GM19240 (cell line): ENCODE data around the gene CKB.
"Not testable (repeated sequence)": the region's sequence is repeated elsewhere in the genome, so short reads cannot be mapped to it uniquely, and the experiment has no call there.

ENCODE experiments used
- DNase-seq: peaks from one replicate; pipeline ENCODE4 v3.0.0; 2011; ENCODE audit warnings: low spot score; ENCODE audit not compliant: insufficient read length

The CKB gene

DNA sequence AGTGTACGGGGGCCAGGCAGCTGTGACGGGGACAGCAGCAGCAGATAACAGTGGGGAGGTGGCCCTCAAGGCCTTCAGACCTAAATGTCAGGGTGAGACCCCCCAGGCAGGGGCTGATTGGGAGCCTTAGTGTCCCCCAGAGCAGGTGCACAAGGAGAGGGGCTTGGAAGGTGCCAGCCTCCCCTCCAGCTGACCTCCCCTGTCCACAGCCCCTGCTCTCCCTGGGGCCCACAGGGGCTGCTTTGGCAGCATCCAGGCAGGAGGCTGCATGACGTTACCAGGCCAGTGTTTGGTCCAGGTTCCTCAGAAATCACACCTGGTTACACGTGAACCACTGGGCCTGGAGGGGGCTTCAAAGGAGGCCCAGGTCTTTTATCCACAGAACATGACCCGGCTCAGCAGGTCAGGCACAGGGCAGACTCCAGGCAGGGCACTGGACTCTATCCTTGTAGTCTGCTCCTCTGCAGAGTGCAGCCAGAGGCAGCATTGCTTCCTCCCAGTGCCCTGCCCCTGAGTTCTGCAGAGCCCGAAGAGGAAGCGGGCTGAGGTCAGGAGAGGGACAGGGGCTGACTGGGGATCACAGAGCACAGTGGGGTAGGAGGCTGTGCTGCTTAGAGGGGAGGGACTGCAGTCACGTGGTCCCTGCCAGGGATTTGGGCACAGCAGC, 3.8 kb upstream of the CKB start:
- no peak for DNase-seq

DNA sequence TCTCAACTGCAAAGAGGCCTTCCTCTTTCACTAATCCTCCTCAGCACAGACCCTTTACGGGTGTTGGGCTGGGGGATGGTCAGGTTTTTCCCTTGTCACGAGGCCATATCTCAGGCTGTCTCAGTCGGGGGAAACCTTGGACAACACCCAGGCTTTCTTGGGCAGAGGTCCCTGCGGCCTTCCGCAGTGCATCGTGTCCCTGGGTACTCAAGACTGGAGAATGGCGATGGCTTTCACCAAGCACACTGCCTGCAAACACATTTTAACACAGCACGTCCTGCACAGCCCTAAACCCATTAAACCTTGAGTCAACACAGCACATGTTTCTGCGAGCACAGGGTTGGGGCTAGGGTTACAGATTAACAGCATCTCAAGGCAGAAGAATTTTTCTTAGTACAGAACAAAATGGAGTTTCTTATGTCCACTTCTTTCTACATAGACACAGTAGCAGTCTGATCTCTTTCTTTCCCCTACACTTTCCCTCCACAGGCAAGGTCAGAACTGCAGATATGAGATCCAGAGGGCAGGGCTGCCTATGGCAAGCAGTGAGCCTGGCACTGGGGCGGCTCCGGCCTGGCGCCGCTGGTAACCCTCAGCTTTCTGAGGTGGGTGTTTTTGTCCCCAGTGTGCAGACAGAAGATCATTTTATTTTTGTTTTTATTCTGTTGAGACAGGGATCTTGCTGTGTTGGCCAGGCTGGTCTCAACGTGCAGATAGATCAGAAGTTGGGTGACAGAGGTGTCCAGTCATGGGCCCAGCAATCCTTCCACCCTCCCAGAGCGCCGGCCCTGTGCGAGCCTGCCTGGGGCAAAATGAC, 3.0 kb upstream of the CKB start:
- not testable (repeated sequence) for DNase-seq

DNA sequence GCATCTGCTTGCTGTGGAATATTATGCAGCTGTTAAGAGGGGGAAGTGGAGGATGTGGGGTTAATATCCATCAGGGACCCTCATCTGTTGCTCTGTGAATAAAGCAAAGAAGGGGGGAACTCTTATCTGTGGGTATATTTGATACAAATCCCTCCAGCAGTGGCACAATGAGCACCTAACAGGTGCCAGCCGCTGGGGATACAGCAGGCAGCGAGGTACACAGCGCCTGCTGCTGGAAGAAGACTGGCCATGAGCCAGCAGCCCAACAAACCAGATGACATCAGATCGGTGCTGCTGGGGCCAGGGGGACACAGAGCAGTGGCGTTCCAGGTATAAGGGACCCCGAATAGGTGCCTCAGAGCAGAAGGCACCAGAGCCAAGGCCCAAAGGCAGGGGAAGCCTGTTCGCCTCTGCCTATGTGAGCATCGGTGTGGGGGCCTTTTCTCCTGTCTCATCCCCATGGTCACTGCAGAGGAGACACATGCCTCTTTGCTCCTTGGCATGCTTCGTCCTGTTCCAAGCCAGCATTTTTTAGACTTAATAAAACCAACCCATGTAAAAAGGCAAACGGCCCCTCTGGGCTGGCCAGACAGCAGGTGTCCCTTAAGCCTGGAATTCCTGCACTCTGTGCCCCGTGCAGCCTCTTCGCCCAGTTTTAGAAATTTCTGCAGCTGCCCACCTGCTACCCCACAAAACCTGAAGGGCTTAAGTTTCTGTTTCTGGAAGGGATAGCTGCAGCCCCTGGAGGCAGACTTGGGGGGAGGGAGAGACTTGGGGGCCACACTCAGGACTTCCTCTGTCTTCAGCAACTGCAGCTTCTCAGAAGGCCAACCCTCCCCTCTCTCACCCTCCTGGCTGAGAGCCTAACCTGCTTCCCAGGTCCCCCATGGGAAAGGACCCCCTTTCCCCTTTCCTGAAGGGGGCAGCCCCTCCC, 1.6 kb upstream of the CKB start:
- no peak for DNase-seq

DNA sequence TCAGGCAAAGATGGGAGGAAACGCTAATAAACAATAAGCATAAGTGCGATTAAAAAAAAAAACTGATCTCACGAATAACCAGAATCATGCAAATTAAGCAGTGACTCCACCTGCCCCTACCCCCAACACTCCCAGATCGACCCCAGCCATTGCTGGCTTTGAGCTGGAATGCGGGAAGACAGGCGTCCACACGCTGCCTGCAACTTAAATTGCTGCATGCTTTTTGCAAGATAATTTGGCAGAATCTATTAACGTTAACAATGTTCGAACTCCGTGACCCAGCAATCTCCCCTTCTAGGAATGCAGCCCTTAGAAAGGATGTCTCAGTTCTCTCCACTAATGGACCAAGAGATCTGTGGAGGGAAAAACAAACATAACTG, 935 bp upstream of the CKB start:
- DNase-seq: no peak

DNA sequence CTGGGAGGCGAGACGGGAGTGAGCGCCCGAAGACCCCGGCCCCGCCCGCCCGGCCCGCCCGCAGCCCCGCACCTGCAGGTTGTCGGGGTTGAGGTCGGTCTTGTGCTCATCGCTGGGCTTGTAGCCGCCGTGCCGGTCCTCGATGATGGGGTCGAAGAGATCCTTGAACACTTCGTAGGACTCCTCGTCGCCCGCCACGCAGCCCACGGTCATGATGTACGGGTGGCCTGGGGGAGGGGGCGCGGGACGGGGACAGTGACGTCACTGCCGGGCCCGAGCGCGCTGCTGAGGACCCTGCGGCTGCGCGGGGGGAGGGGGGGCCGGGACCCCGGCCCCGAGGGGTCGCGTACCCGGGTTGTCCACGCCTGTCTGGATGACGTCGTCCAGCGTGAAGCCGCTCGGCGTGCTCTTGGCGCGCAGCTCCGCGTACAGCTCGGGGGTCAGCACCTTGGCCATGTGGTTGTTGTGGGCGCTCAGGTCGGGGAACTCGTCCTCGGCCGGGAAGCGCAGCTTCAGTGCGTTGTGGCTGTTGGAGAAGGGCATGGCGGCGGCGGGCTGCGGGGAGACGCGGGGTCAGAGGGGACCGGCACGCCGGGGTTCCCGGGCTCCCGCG, 573 bp downstream of the CKB start:
- DNase-seq: no peak

DNA sequence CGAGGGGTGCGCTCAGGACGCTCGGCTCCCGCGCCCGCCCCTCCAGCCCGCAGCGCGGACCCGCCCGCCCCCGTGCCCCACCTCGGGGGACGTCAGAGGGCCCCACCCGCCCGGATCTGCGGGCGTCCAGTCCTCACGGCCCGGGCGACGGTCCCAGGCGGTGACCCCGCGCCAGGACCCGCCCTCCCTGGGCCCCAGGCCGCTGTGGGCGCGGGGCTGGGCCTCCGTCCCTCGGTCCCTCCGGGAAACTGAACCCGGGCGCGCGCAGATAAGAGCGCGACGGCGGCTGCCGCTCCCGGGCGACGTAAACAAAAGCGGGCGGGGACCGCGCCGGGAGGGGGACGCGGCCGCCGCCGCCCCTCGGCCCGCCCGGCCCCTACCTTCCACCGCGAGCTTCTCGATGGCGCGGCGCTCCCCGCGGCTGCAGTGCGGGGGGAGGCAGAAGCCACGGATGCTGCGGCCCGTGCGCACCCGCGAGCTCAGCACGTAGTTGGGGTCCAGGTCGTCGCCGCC, 1.1 kb downstream of the CKB start:
- DNase-seq: no peak

DNA sequence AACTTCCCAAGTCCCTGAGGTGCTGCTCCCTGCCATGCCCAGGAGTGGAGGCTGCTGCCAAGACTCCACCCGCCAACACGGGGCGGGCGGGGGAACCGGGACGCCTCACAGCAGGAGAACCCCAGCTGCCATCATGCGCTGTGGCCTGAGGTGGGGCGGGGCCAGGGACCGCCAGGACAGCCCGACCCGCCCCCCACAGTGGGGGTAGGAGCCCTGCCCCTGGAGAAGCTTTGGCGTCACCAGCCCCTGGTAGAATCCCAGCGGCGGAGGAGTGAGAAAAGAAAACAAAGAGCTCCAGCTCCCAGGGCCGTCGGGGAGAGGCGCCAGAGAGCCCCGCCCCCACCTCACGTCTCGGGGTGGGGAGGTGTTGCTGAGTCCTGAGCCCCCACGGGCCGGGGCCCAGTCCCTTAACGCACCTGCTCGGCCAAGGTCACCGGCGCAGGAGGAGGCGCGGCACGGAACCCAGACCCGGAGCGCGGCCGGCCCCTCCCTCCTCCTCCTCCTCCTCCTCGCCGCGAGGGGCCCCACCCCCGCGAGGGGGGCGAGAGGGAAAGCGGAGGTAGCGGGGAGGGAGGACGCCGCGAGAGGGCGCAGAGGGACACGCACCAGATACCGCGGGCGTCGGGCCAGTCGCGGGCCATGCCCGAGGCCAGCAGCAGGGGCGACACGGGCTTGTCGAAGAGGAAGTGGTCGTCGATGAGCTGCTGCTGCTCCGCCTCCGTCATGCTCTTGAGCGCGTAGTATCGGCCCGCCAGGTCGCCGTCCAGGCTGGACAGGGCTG, 1.8 kb downstream of the CKB start:
- peak; percentile 56 for DNase-seq

DNA sequence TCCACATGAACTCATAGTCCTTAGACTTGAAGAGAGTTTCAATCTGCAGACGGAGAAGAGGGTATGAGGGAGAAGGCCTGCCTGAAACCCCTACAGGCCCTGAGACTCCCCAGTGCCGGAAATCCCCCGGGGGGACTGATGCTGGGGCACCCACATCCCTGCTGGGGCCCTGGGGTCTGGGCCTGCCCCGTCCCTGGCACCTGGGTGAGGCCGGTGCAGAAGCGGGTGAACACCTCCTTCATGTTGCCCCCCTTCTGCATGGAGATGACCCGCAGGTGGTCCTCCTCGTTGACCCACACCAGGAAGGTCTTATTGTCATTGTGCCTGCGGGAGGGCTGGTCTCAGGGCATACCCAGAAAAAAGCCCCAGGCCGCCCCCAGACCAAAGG, 2.4 kb downstream of the CKB start:
- no peak for DNase-seq

DNA sequence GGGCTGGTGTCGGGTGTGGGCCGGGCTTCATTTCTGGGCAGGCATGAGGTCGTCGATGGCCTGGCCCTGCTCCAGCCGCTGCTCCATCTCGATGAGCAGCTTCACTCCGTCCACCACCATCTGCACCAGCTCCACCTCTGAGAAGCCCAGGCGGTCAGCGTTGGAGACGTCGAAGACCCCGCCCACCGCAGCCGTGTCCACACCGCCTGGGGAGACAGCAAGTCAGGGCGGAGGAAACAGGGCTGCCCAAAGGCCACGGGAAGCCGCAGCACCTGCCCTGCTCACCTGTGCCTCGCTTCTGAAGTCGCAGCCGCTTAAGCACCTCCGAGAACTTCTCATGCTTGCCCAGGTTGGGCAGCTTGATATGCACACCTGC, 2.8 kb downstream of the CKB start:
- DNase-seq: no peak

DNA sequence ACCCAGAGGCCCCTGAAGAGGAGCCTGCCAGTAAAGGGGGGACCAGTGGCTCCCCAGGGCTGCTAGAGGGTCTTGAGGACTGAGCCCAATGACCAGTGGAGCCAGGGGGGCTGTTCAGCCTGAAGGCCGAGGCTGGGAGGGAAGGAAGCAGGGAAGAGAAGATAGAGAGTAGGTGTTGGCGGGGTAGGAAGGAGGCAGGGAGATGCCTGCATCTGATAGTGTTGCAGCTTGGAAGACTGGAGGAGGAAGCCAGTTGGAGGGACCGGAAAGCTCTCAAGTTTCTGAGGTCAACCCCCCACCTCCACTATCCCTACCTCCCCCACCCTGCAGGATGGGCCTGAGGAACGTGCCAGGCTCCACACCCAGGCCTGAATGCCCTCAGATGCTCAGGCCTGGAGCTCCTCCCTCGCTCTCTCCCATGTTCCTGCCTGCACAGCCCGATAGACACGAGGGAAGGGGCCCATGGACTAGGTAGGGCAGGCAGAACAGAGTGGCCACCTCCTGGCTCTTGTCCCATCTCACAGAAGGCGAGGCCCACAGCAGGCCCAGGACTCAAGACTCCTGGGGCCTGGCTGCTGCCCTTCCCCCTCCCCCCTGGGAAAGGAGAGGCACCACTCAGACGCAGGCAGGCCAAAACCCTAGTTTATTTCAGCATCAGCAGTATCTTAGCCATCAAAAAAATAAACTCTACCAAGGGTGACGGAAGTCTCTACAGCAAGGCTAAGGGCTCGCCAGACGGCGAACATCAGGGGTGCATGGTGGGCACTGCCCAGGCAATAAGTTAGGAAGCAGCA, 3.4 kb downstream of the CKB start:
- no peak for DNase-seq

DNA sequence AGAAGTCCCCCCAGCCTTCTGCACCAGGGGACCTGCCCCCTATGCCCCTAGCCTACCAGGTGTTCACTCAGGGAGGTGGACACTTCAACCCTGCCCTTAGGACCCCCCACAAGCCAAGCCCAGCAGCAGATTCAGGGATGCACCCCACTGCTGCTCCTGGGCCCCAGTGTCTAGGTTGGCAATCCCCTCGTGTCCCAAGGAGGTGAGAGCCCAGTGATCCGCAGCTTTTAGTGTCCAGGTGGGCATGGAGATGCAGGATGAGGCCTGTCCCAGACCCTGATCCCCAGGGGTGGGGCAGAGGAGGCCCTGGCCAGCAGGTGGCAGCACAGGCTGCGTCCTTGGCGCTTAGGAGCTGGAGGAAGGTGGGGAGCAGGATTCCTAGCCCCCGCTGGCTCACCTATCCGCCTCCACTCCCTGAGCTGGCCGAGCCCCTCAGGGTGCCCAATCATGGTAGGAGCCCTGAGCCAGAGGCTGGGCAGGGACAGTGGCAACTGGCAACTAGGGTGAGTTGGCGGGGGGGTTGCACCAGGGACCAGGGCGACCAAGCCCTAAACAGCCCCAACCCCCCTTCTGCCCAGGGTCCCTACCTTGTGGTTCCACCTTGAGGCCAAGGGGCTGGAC, 4.1 kb downstream of the CKB start:
- peak; percentile 76 for DNase-seq

DNA sequence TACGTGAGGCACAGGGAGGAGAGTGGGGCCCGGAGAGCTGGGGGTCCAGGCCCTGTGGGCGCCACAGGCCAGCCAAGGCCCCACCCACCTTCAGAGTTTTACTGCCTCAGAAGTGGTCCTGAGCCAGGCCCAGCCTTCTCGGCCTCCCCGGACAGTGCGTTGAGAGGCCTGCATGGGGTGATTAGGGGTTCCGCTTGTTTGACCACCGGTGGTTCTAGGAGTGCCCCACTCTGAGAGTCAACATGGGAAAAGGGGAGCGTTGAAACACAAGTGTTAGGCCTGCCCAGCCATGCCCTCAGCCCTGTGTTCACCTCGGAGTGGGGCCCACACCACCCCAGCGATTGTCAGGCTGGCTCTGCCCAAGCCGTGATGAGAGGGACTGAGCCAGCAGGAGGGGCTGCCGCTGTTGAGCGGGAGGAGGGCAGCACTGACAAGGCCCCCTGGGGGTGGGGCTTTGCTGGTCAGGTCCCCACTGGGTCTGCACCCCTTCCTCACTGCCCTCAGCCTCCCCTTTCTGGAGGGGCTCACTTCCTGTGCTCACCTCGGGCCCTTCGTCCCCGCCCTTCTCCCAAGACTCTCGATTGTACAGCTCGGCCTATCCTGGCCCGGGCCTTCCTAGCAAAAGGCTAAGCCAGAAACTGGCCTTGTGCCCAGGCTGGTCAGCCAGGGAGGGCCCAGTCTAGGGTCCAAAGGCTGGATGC, 4.8 kb downstream of the CKB start:
- DNase-seq: no peak

DNA sequence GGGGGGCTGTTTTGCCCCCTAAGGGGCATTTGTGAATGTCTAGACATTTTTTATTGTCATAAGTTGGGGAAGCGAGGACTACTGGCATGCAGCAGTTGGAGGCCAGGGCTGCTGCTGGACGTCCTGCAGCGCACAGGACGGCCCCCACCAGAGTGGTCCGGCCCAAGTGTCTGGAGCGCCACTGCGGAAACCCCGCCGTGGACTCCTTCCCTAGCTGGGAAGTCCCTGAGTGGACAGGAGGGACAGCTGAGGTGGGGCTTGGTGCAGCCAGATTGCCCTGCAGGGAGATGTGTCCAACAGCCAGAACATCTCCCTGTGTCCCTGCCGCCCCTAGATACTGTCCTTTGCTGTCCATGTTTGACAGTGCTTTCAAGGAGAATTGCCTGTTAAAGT, 5.5 kb downstream of the CKB start:
- no peak for DNase-seq

DNA sequence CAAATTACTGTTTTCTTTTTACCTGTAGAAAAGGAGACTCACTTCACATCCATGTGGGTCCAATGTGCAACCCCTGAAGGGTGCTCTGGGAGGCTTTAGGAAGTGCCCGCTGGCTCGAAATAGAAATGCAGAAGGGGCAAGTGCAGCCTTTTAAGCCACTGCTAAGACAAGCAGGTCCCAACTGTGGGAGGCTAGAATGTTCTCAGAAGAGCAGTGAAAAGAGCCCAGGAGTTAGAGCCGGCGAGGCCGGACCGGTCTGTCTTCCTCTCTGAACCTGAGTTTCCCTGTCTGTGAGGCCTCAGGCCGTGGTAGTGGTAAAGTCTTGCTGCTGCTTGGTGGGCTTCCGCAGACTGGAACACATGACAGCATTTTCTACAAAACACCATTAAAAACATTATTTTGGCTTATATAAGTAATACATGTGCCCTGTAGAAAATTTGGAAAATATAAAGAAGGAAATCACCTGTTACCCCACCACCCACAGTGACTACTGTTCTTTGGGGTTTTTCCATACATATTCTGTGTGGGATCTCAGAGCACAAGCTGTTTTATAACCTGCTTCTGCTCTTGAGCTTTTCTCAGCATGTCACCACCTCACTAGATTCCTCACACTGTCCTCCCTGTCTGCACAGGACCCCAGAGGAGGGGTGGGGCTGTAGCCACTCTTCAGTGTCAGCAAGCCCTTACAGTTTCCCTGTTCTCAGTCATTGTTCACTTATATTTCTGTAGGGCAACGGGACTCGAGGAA, 6.0 kb downstream of the CKB start:
- DNase-seq: no peak

DNA sequence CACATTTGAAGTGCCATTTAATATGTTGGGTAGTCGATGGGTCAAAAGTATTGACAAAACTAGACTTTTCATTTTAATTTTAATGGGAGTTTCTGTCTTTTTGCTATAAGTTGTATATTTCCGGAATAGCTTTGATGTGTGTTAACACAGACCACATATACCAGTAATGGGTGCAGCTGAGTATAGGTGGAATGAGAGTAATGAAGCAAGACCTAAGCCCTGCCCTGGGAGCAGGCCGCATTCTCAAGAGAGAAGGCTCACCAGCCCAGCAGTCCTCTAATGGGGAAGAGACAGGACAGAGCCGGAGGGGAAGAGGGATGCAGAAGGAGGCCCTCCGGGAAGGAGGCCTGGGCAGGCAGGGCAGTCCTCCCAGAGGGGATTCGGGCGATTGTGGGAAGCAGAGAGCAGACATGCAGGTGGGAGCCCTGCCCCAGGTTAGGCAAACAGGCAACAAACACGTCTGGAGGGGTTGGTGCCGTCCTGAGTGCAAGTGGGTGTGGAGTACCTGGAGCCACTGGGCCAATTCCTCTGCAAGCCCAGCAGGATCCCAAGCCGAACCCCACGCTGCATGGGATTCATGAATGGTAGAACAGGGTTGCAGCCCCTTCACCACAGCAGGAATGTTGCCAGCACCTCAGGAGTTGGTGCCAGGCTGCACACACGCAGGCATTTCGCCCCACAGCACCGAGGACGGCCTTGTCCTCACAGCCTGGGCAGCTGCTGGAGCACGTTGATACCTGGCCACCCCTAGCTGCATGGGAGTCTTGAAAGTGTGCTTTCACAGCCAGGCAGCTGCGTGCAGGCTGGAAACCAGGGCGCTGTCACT, 7.8 kb downstream of the CKB start:
- no peak for DNase-seq

DNA sequence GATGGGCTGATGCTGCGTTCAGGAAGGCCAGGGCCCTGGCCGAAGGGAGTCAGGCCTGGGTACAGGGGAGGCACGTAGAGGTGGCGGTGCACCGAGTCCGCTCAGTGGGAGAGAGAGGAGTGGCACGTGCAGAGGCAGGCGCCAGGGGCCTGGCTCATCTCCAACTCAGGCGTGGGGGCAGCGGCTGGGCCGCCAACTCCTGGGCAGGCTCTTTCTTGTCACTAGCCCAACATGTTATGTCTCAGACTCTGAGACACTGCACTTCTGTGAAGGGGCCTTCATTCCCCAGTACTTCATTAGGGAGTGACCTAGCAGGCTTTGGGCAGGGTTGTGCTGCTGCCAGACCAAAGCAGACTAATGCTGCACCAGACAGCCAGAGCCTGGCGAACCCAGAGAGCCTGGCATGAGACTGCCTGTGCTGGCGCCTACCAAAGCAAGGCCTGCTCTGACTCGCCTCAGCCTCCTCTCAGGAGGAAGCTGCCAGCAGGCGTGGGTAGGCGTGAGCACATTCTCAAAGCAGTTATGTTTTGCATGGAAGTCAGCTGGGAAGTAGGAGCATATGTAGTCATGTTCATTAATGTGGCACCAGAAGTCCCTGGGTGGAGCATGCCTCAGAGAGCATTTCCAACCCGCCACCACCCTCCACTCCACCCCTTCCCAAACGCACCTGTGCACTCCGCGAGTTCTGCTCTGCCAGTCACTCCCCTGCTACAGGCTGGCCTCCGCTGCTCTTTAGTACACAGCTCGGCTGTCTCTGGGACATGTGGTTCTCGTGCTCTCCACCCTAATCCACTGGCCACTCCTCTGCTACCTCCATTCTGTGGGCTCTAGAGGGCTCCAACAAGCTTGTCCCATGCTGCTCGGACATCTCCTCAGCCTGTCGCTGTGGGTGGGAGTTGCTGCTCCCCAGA, 9.7 kb downstream of the CKB start:
- DNase-seq: no peak
